ENCODE measurements around the gene B3GALNT1.

DNA sequence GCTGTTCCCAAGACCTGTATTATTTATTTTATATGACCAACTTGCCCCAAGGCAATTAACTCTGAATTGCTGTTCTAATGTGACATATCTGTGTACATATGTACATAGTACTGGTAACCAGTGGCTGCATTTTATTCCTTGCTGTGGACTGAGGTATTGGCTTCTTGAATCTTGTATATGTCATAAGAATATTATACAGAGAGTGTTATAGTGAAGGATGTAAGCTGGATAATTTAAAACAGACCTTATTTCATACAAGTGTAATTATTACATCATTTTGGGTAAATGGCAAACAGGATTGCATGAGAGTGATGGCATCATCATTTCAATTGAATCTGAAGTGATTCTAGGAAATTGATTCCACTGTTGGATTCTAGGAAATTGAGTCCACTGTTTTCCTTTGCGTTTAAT lies 32.9 kb downstream of the B3GALNT1 start:
- TF ChIP-seq, protein P1, sequence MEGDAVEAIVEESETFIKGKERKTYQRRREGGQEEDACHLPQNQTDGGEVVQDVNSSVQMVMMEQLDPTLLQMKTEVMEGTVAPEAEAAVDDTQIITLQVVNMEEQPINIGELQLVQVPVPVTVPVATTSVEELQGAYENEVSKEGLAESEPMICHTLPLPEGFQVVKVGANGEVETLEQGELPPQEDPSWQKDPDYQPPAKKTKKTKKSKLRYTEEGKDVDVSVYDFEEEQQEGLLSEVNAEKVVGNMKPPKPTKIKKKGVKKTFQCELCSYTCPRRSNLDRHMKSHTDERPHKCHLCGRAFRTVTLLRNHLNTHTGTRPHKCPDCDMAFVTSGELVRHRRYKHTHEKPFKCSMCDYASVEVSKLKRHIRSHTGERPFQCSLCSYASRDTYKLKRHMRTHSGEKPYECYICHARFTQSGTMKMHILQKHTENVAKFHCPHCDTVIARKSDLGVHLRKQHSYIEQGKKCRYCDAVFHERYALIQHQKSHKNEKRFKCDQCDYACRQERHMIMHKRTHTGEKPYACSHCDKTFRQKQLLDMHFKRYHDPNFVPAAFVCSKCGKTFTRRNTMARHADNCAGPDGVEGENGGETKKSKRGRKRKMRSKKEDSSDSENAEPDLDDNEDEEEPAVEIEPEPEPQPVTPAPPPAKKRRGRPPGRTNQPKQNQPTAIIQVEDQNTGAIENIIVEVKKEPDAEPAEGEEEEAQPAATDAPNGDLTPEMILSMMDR (conservative IDR thresholded peaks at IDR 0.05 in 1 of 2, IDR thresholded peaks at IDR 0.05 in 1 of 2; ENCODE audit: low read depth in 1 of 2, low read length in 2 of 2) = no peak
- TF ChIP-seq EZH2 (IDR thresholded peaks at IDR 0.05; ENCODE audit: low read length, missing control alignments) = no peak
